IPS-20b (cell line): Measurements from ENCODE around the gene GMPS.

Source experiments
- H3K27ac ChIP-seq: one replicate; pipeline ENCODE4 v1.5.1; 2013; ENCODE audit warnings: low read length
- H3K27me3 ChIP-seq: 2 replicates; pipeline ENCODE4 v1.6.1; 2013; ENCODE audit warnings: mild to moderate bottlenecking, low read length, inconsistent platforms; ENCODE audit not compliant: insufficient read depth
- H3K36me3 ChIP-seq: 2 replicates; pipeline ENCODE4 v1.6.1; 2013; ENCODE audit warnings: low read depth, mild to moderate bottlenecking, inconsistent platforms, low read length, moderate library complexity; ENCODE audit not compliant: insufficient read depth
- H3K4me1 ChIP-seq: 2 replicates; pipeline ENCODE4 v1.6.1; 2013; ENCODE audit warnings: mild to moderate bottlenecking, control low read depth, inconsistent platforms, low read length, moderate library complexity; ENCODE audit not compliant: insufficient read depth
- H3K4me3 ChIP-seq: 2 replicates; pipeline ENCODE4 v1.5.1; 2013; ENCODE audit warnings: mild to moderate bottlenecking, low read length, inconsistent platforms
- H3K9ac ChIP-seq: 2 replicates; pipeline ENCODE4 v1.6.1; 2013; ENCODE audit warnings: low read depth, mild to moderate bottlenecking, inconsistent platforms, low read length, moderate library complexity
- H3K9me3 ChIP-seq: 2 replicates; pipeline ENCODE4 v1.6.1; 2013; ENCODE audit warnings: mild to moderate bottlenecking, low read depth, low read length, inconsistent platforms; ENCODE audit not compliant: insufficient read depth

GMPS gene

GRCh38 chr3:155981669-155982068 lies 111.2 kb downstream of the GMPS start:
- Histone ChIP-seq H3K27ac (no peak overlapping the region), H3K27me3 (no peaks in the 10 kb centered on the region), H3K36me3 (no peaks in the 10 kb centered on the region), H3K9ac (no peak overlapping the region), H3K9me3 (no peaks in the 10 kb centered on the region), H3K4me3 (no peak overlapping the region), H3K4me1 (peaks cover 5% of the 10 kb centered on the region; the same call in 1 of the 2 replicates)

- Histone ChIP-seq H3K27ac (no peak overlapping the region), H3K36me3 (no peaks in the 10 kb centered on the region), H3K4me3 (no peak overlapping the region), H3K9me3 (no peaks in the 10 kb centered on the region), H3K9ac (no peak overlapping the region), H3K4me1 (peaks cover 5% of the 10 kb centered on the region; the same call in 1 of the 2 replicates), H3K27me3 (no peaks in the 10 kb centered on the region)
Observed at GRCh38 chr3:155983834-155984474, 113.5 kb downstream of the GMPS start.

- H3K4me3 ChIP-seq, result no peak overlapping the region
- no peak overlapping the region for H3K9ac ChIP-seq
- no peaks in the 10 kb centered on the region for H3K27me3 ChIP-seq
- no peaks in the 10 kb centered on the region for H3K9me3 ChIP-seq
- H3K27ac ChIP-seq, result no peak overlapping the region
- no peaks in the 10 kb centered on the region for H3K36me3 ChIP-seq
- H3K4me1 ChIP-seq, result peaks cover 5% of the 10 kb centered on the region; the same call in 1 of the 2 replicates
Observed at GRCh38 chr3:155984791-155985417, 114.5 kb downstream of the GMPS start.

- Histone ChIP-seq H3K4me3 (no peak overlapping the region), H3K9ac (no peak overlapping the region), H3K9me3 (no peaks in the 10 kb centered on the region), H3K27ac (no peak overlapping the region), H3K36me3 (no peaks in the 10 kb centered on the region), H3K4me1 (peaks cover 3% of the 10 kb centered on the region; the same call in 1 of the 2 replicates), H3K27me3 (no peaks in the 10 kb centered on the region)
Observed at GRCh38 chr3:155989536-155989935, 119.1 kb downstream of the GMPS start.

- H3K27me3 ChIP-seq, result no peaks in the 10 kb centered on the region
- no peak overlapping the region for H3K9ac ChIP-seq
- no peaks in the 10 kb centered on the region for H3K36me3 ChIP-seq
- no peaks in the 10 kb centered on the region for H3K9me3 ChIP-seq
- no peak overlapping the region for H3K4me3 ChIP-seq
- no peak overlapping the region for H3K27ac ChIP-seq
- H3K4me1 ChIP-seq, result no peaks in the 10 kb centered on the region
Observed at GRCh38 chr3:155991212-155991611, 120.8 kb downstream of the GMPS start.

- no peak overlapping the region for H3K9ac ChIP-seq
- H3K27me3 ChIP-seq, result no peaks in the 10 kb centered on the region
Observed at GRCh38 chr3:155991847-155992246, 121.4 kb downstream of the GMPS start.

More at GRCh38 chr3:155991847-155992246, 121.4 kb downstream of the GMPS start:
- H3K4me3 ChIP-seq, result no peak overlapping the region
- H3K27ac ChIP-seq, result no peak overlapping the region
- H3K4me1 ChIP-seq, result no peaks in the 10 kb centered on the region
- H3K9me3 ChIP-seq, result no peaks in the 10 kb centered on the region
- no peaks in the 10 kb centered on the region for H3K36me3 ChIP-seq
